Measurements from ENCODE around the gene LRIG1.

LRIG1 gene

DNA sequence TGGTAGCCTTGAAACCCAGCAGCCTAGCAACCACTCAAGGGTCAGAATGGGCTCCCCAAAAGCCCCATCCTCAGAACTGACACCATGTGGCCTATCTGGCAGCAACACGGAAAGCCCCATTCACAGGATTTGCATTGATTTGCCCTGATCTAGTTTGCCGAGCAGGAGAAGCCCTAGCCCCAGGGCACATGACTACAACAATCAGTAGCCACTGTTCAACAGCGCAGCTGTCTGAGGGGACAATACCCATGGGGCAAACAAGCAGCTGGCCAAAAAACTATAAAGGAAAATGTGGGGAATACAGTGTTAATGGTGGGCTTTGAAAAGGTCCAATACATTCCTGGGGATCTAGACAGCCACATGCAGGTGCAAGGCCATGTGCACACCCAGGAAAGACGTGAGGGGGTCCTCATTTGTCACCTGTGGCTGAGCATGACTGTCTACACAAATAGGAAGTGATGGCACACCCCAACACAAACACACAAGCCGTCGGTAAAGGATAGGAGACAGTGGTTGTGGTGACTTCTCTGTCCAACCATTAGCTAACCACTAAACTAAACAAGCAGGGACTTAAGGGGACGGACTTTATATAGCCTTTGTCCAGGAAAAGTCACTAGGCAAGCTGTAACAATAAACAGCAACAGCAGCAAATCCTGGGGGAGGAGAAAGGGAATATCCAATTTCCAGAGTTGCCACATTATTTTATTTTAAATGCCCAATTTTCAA, 113.7 kb downstream of the LRIG1 start:
- DNase-seq = no peak
- Histone ChIP-seq H3K36me3 (replicated peaks) (peaks cover 43% of the 10 kb centered on the region), H3K27me3 (replicated peaks) (no peaks in the 10 kb centered on the region), H3K27ac (no peak overlapping the region), H3K4me3 (ENCODE audit: low read depth, low read length) (no peak overlapping the region)
- TF ChIP-seq, protein P1, sequence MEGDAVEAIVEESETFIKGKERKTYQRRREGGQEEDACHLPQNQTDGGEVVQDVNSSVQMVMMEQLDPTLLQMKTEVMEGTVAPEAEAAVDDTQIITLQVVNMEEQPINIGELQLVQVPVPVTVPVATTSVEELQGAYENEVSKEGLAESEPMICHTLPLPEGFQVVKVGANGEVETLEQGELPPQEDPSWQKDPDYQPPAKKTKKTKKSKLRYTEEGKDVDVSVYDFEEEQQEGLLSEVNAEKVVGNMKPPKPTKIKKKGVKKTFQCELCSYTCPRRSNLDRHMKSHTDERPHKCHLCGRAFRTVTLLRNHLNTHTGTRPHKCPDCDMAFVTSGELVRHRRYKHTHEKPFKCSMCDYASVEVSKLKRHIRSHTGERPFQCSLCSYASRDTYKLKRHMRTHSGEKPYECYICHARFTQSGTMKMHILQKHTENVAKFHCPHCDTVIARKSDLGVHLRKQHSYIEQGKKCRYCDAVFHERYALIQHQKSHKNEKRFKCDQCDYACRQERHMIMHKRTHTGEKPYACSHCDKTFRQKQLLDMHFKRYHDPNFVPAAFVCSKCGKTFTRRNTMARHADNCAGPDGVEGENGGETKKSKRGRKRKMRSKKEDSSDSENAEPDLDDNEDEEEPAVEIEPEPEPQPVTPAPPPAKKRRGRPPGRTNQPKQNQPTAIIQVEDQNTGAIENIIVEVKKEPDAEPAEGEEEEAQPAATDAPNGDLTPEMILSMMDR (IDR thresholded peaks at IDR 0.05; ENCODE audit: low read depth, low read length, missing control alignments) = no peak
- in situ Hi-C loops (cut with HindIII; ENCODE audit: low pct_ligation_motif_present, low sequenced_read_pairs) = no loop called here

DNA sequence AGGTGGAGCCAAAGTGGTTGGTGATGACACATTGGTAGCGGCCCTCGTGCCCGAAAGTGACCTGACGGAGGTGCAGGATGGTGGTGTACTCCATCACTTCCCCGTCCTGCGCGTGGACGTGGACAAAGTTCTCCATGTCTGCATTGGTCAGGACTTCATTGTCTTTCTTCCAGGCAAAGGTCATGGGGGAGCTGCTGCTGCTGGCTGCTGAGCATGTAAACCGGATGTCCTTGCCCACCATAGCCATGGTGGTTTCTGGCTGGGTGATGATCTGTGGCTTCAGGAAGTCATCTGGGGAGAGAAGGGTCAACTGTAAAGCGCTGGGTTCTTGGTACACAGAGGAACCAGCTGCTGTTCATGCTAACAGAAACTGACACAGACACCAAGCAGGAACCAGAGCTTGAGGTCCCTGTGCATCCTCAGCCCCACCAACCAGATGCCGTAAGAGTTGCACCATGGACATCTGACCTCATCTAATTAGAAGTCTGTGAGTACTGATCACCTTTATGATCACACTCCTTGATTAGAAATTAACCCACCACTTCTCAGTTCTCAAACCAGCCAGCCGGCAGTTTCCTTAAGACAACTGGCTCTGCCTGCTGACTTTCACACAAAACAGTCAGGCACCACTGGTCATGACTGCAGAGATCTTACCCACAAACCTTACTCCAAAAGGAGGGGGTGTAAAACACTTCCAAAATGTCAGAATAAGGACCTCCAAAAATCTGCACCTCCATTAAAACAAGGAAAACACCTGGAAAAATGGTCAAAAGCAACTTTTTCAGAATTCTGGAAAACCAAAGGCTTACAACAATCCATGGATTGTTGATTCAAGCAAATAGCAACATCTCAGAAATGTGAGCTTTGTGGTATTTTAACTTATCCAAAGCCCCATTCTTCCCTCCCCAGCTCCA, 114.6 kb downstream of the LRIG1 start:
- TF ChIP-seq, protein P1 (IDR thresholded peaks at IDR 0.05; ENCODE audit: low read depth, low read length, missing control alignments) = no peak
- in situ Hi-C loops (cut with HindIII; ENCODE audit: low pct_ligation_motif_present, low sequenced_read_pairs) = no loop called here
- Histone ChIP-seq H3K4me3 (ENCODE audit: low read depth, low read length) (no peak overlapping the region), H3K36me3 (replicated peaks) (peaks cover 47% of the 10 kb centered on the region), H3K27me3 (replicated peaks) (no peaks in the 10 kb centered on the region), H3K27ac (no peak overlapping the region)
- DNase-seq = no peak

DNA sequence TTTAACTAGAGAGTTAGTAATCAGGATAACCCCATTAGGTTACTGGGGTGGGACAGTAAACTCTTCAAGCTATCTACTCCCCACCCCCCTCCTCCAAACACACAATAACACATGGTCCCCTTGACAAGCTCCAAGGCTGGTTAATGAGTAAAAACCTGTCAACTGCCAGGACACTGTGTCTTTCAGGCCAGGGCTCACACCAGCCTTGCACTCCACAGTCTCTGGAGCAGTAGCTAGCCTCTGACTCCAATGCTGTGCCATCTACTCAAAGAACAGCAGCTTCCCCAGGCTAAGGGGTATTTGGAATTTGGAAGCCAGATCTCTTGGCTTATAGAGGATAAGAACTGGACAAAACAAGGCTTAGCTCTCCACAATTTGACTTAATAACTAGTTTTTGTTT, 115.8 kb downstream of the LRIG1 start:
- TF ChIP-seq, protein P1 (IDR thresholded peaks at IDR 0.05; ENCODE audit: low read depth, low read length, missing control alignments) = no peak
- in situ Hi-C loops (cut with HindIII; ENCODE audit: low pct_ligation_motif_present, low sequenced_read_pairs) = no loop called here
- no peak for DNase-seq
- no peak overlapping the region for H3K27ac ChIP-seq
- no peak overlapping the region for H3K4me3 ChIP-seq (ENCODE audit: low read depth, low read length)
- H3K36me3 ChIP-seq (replicated peaks) = peaks cover 57% of the 10 kb centered on the region
- H3K27me3 ChIP-seq (replicated peaks) = no peaks in the 10 kb centered on the region

DNA sequence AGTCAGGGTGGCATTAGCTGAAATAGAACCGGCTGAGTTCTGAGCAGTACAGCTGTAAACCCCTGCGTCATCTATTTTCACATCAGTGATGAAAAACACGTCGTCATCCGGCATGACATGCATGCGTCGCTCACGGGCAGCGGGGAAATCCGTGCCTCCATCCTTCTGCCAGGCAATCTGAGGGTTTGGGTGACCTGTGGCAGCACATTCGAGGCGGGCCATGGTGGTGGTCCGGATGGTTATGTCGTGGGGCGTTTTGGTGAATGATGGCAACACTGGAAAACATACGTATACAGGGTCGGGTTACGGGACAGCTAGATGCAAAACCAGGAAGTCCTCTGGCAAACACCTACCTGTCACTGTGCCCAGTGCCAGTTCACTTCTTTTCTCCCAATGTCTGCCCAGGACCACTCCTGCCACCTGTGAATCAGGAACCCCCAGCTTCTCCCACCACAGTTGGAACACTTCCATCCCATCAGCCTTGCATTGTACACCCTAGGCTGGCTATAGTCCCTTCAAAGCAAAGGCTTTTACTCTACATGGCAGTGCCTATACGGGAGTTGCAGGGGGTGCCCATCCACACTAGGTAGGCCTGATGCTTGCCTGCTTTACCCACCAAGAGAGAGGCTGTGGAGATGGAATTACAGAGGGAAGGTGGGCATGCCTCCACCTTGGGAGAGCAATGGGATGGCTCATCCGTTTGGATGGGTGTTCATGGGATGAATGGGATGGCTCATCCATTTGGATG, 116.7 kb downstream of the LRIG1 start:
- Histone ChIP-seq H3K27me3 (replicated peaks) (no peaks in the 10 kb centered on the region), H3K27ac (no peak overlapping the region), H3K36me3 (replicated peaks) (peaks cover 59% of the 10 kb centered on the region), H3K4me3 (ENCODE audit: low read depth, low read length) (no peak overlapping the region)
- in situ Hi-C loops (cut with HindIII; ENCODE audit: low pct_ligation_motif_present, low sequenced_read_pairs) = no loop called here
- DNase-seq = no peak
- TF ChIP-seq, protein P1 (IDR thresholded peaks at IDR 0.05; ENCODE audit: low read depth, low read length, missing control alignments) = no peak

DNA sequence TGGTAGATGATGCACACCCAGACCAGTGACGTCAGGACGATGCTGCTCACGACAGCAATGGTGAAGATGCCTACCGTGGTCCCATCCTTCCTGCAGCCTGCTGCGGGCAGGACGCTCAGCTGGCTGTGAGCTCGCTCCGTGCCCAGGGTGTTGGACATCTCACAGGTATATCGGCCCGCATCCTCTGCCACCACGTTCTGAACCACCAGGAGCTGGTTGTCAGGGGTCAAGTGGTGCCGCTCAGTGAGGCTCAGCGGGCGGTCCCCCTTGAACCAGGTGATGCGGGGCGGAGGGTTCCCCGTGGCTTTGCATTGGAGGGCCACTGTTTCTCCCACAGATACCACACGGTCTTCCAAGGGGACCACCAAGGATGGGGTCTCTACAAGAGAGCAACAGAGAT, 117.8 kb downstream of the LRIG1 start:
- H3K4me3 ChIP-seq (ENCODE audit: low read depth, low read length) = no peak overlapping the region
- TF ChIP-seq, protein P1 (IDR thresholded peaks at IDR 0.05; ENCODE audit: low read depth, low read length, missing control alignments) = no peak
- no peak overlapping the region for H3K27ac ChIP-seq
- no peaks in the 10 kb centered on the region for H3K27me3 ChIP-seq (replicated peaks)
- no peak for DNase-seq
- peaks cover 59% of the 10 kb centered on the region for H3K36me3 ChIP-seq (replicated peaks)
- in situ Hi-C loops (cut with HindIII; ENCODE audit: low pct_ligation_motif_present, low sequenced_read_pairs) = no loop called here
